PC-3 (cell line): ENCODE results near the gene HLA-F. TPM values are rescaled to one million over a fixed set of nuclear protein-coding genes. Genes with fewer than 3 reads are reported as not detected.

Source experiments
- ATAC-seq: fragments of 200-7000 bp; cut with Tn5 transposase; 2 replicates; pipeline ENCODE4 v1.9.1; 2020; ENCODE audit warnings: mild to moderate bottlenecking, moderate library complexity
- BruUV-seq: library from RNA; stranded (reverse); fragments of 400-500 nt; replicated peaks from 2 replicates; lab custom pipeline; 2021; lab: Mats Ljungman, UMichigan
- CTCF ChIA-PET: fragments of 300-600 bp; sonication (Branson Sonifier 250); formaldehyde crosslinking; loops from one replicate; lab custom pipeline; 2022; ENCODE audit warnings: antibody characterized with exemption; lab: Charles Lee
- POLR2A ChIA-PET: fragments of 300-600 bp; sonication (Branson Sonifier 250); formaldehyde crosslinking; loops from one replicate; lab custom pipeline; 2022; ENCODE audit warnings: antibody characterized with exemption; ENCODE audit not compliant: unreplicated experiment; lab: Charles Lee
- DNase-seq: peaks from one replicate; pipeline ENCODE4 v3.0.0-alpha.2; 2015
- H2AFZ ChIP-seq: fragments of 300-600 bp; sonication (generic); 2 replicates; pipeline ENCODE4 v1.6.0; 2016; ENCODE audit warnings: antibody characterized with exemption, low read length
- H3F3A ChIP-seq: fragments of 300-600 bp; sonication (generic); one replicate; pipeline ENCODE4 v1.6.0; 2017; ENCODE audit warnings: antibody characterized with exemption, low read length, control low read depth, mild to moderate bottlenecking; ENCODE audit not compliant: unreplicated experiment
- H3K27ac ChIP-seq: fragments of 300-600 bp; sonication (generic); 2 replicates; pipeline ENCODE4 v1.5.1; 2016; ENCODE audit warnings: mild to moderate bottlenecking, low read length
- H3K27me3 ChIP-seq: fragments of 300-600 bp; sonication (generic); 2 replicates; pipeline ENCODE4 v1.6.1; 2016; ENCODE audit warnings: low read length, mixed read lengths
- H3K36me3 ChIP-seq: fragments of 300-600 bp; sonication (generic); 2 replicates; pipeline ENCODE4 v1.6.1; 2016; ENCODE audit warnings: low read depth, mixed run types, low read length, mixed read lengths
- H3K4me1 ChIP-seq: fragments of 300-600 bp; sonication (generic); 2 replicates; pipeline ENCODE4 v1.5.1; 2016; ENCODE audit warnings: low read length; ENCODE audit not compliant: insufficient read depth
- H3K4me2 ChIP-seq: fragments of 300-600 bp; sonication (generic); 2 replicates; pipeline ENCODE4 v1.6.0; 2016; ENCODE audit warnings: low read length
- H3K4me3 ChIP-seq: fragments of 300-600 bp; sonication (generic); 2 replicates; pipeline ENCODE4 v1.5.1; 2016; ENCODE audit warnings: mild to moderate bottlenecking, low read length, mixed read lengths
- H3K79me2 ChIP-seq: fragments of 300-600 bp; sonication (generic); 2 replicates; pipeline ENCODE4 v1.6.1; 2017; ENCODE audit warnings: low read length, mixed read lengths
- H3K9ac ChIP-seq: fragments of 300-600 bp; sonication (generic); 2 replicates; pipeline ENCODE4 v1.6.0; 2016; ENCODE audit warnings: mild to moderate bottlenecking, low read length
- H3K9me2 ChIP-seq: fragments of 300-600 bp; sonication (generic); replicated peaks from 2 replicates; pipeline ENCODE4 v1.6.1; 2016; ENCODE audit warnings: mixed run types, low read length, mixed read lengths
- H3K9me3 ChIP-seq: fragments of 300-600 bp; sonication (generic); 2 replicates; pipeline ENCODE4 v1.6.1; 2016; ENCODE audit warnings: low read length, mixed read lengths
- H4K20me1 ChIP-seq: fragments of 300-600 bp; sonication (generic); 2 replicates; pipeline ENCODE4 v1.6.1; 2016; ENCODE audit warnings: low read length, mixed read lengths
- CTCF ChIP-seq: fragments of 300-600 bp; sonication (generic); conservative IDR thresholded peaks from 2 replicates; pipeline ENCODE4 v1.5.1; 2017; ENCODE audit warnings: antibody characterized with exemption, low read depth, mild to moderate bottlenecking, low read length
- EZH2 ChIP-seq: fragments of 300-600 bp; sonication (generic); IDR thresholded peaks from one replicate; pipeline ENCODE4 v1.6.1; 2017; ENCODE audit warnings: antibody characterized with exemption, mild to moderate bottlenecking, low read length; ENCODE audit not compliant: unreplicated experiment
- EZH2phosphoT487 ChIP-seq: fragments of 300-600 bp; sonication (generic); IDR thresholded peaks from 2 replicates; pipeline ENCODE4 v1.6.1; 2018; ENCODE audit warnings: mild to moderate bottlenecking, antibody characterized with exemption, low read length, borderline replicate concordance
- intact Hi-C: fragments of 100-400 bp; cut with micrococcal nuclease; formaldehyde crosslinking; loops from 2 replicates; pipeline ENCODE4 v1.9.0; 2023
- total RNA-seq: library from RNA; depleted of rRNA; stranded (reverse); fragments of >200 nt; gene quantifications from 2 replicates; pipeline ENCODE4 v1.2.3, GENCODE V29; 2014

Gene HLA-F
- total RNA-seq, 1 experiment from 2014 or later, result 16.1 TPM

- no peaks in the 10 kb centered on the region for H3K9me3 ChIP-seq
- H3K36me3 ChIP-seq, result no peaks in the 10 kb centered on the region
- H3K4me1 ChIP-seq, result peaks cover under 1% of the 10 kb centered on the region; the same call in 1 of the 2 replicates
- DNase-seq (no peak), ATAC-seq (no peak)
- H4K20me1 ChIP-seq, result no peaks in the 10 kb centered on the region
- H3K4me3 ChIP-seq, result no peak overlapping the region
- no peaks in the 10 kb centered on the region for H3K79me2 ChIP-seq
- no TSS peak for BruUV-seq
- no peak overlapping the region for H3K4me2 ChIP-seq
- intact Hi-C loops, result no loop called here
- TF ChIP-seq EZH2phosphoT487 (no peak), EZH2 (no peak), CTCF (no peak)
- H2AFZ ChIP-seq, result no peak overlapping the region
- no peaks in the 10 kb centered on the region for H3K9me2 ChIP-seq
- no peaks in the 10 kb centered on the region for H3K27me3 ChIP-seq
- H3K27ac ChIP-seq, result no peak overlapping the region
- ChIA-PET POLR2A (no interaction called here), CTCF (no interaction called here)
- H3K9ac ChIP-seq, result no peak overlapping the region
- H3F3A ChIP-seq, result no peaks in the 10 kb centered on the region
These were observed 34.6 kb downstream of the HLA-F start for GRCh38 chr6:29757701-29758293.

- ATAC-seq (no peak), DNase-seq (no peak)
- TF ChIP-seq EZH2 (no peak), CTCF (no peak)
- H3K9ac ChIP-seq, result no peak overlapping the region
- no peaks in the 10 kb centered on the region for H3K36me3 ChIP-seq
- H3K27me3 ChIP-seq, result no peaks in the 10 kb centered on the region
- no peaks in the 10 kb centered on the region for H3K79me2 ChIP-seq
- H3K4me1 ChIP-seq, result peaks cover 10% of the 10 kb centered on the region
- ChIA-PET CTCF (no interaction called here), POLR2A (interaction anchor here (0.7 kb wide), 1 partner anchor 10 kb away, joined by 3 read pairs; no protein-coding TSS in a partner anchor)
- intact Hi-C loops, result no loop called here
- no peak overlapping the region for H3K4me2 ChIP-seq
- H4K20me1 ChIP-seq, result no peaks in the 10 kb centered on the region
- no peaks in the 10 kb centered on the region for H3K9me2 ChIP-seq
- no peak overlapping the region for H3K27ac ChIP-seq
- no peak overlapping the region for H3K4me3 ChIP-seq
- BruUV-seq, result no TSS peak
- H3K9me3 ChIP-seq, result no peaks in the 10 kb centered on the region
- H3F3A ChIP-seq, result no peaks in the 10 kb centered on the region
- H2AFZ ChIP-seq, result no peak overlapping the region
These were observed 35.5 kb downstream of the HLA-F start for GRCh38 chr6:29758761-29759160.

GRCh38 chr6:29759457-29759856 lies 36.2 kb downstream of the HLA-F start:
- Histone ChIP-seq H3K9me3 (no peaks in the 10 kb centered on the region), H3K9me2 (no peaks in the 10 kb centered on the region), H3F3A (no peaks in the 10 kb centered on the region), H3K27me3 (no peaks in the 10 kb centered on the region), H3K79me2 (no peaks in the 10 kb centered on the region), H3K9ac (no peak overlapping the region), H4K20me1 (no peaks in the 10 kb centered on the region), H2AFZ (no peak overlapping the region), H3K4me1 (peaks cover 17% of the 10 kb centered on the region), H3K4me3 (no peak overlapping the region), H3K4me2 (no peak overlapping the region), H3K27ac (no peak overlapping the region), H3K36me3 (no peaks in the 10 kb centered on the region)
- DNase-seq, result no peak
- CTCF ChIA-PET, result no interaction called here
- POLR2A ChIA-PET, result interaction anchor here (0.7 kb wide), 1 partner anchor 11 kb away, joined by 3 read pairs; no protein-coding TSS in a partner anchor
- ATAC-seq, result no peak
- intact Hi-C loops, result no loop called here
- no TSS peak for BruUV-seq
- TF ChIP-seq EZH2, result no peak
- no peak for TF ChIP-seq EZH2phosphoT487
- no peak for TF ChIP-seq CTCF
